Stimulated activated CD4-positive, alpha-beta T cell treated with anti-CD3 and anti-CD28 coated beads, Interleukin-1b, Interleukin-23, amount 100 ng/mL, for 24 hours (primary cell): Measurements from ENCODE around the gene FOXD4.
"Not testable (repeated sequence)": the region's sequence is repeated elsewhere in the genome, so short reads cannot be mapped to it uniquely, and the experiment has no call there.

Source experiments
- DNase-seq, 4 experiments: peaks; one replicate each; pipeline ENCODE4 v3.0.0-alpha.2; 2020; ENCODE audit warnings: low read depth in 4 of 4, low spot score in 1 of 4

The FOXD4 gene

GRCh38 chr9:117995-118467 is at the start of gene FOXD4:
FOXD4 (minus strand) TSS chr9:118417; CDS start chr9:118119, 298 bp downstream.
- DNase-seq: not testable (repeated sequence)

- not testable (repeated sequence) for DNase-seq
These were observed 41.7 kb upstream of the FOXD4 start for GRCh38 chr9:159871-160270.

DNA sequence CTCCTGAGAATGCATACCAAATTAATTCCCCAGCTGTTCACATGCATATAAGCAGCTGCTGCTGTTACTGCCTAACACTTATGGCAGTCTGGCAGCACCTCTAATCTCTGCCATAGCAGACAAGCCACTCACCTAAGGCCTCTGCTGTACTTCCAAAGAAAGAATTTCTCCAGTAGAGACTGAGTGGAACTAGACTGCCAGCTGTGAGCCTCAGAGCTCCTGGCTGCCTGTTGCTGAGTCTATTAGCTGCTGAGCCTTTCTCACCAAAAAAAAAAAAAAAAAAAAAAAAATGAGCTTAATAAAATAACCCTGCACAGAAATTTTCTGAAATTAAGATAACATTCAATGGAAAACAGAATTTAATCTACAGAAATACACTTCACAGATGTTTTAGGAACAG is 33.0 kb upstream of the FOXD4 start:
- DNase-seq: not testable (repeated sequence)

GRCh38 chr9:139880-140279 is 21.7 kb upstream of the FOXD4 start:
- not testable (repeated sequence) for DNase-seq

DNA sequence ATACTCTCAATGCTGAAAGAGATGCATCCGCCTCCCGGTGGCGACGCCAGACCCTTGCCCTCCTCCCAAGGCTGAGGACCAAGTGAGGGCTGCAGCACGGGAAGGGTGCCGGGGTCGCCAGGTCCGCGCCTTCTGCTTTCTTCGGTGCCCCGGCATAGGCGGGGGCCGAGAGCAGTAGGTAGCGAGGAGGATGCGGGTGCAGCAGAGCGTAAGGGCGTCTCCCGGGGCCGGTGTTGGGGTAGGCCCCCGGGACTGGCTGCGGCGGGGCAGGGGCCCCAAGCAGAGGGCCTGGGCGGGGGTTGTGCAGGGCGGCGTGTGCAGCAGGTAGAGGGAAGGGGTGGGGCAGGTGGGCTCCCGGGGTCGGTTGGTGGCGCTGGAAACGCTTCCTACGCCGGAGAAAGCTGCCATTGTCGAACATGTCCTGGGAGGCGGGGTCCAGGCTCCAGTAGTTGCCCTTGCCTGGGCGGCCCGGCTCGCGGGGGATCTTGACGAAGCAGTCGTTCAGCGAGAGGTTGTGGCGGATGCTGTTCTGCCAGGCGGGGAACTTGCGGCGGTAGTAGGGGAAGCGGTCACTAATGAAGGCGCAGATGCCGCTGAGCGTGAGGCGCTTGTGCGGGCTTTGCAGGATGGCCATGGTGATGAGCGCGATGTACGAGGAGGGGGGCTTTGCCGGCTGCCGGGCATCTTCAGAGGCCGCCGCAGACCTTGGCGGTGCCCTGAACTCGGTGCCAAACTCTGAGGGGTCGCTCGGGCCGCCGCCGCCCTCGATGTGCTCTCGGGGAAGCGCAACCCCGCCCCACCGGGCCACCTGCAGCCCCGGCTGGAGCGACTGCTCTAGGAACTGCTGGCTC is 848 bp downstream of the FOXD4 start:
- DNase-seq: not testable (repeated sequence)

DNA sequence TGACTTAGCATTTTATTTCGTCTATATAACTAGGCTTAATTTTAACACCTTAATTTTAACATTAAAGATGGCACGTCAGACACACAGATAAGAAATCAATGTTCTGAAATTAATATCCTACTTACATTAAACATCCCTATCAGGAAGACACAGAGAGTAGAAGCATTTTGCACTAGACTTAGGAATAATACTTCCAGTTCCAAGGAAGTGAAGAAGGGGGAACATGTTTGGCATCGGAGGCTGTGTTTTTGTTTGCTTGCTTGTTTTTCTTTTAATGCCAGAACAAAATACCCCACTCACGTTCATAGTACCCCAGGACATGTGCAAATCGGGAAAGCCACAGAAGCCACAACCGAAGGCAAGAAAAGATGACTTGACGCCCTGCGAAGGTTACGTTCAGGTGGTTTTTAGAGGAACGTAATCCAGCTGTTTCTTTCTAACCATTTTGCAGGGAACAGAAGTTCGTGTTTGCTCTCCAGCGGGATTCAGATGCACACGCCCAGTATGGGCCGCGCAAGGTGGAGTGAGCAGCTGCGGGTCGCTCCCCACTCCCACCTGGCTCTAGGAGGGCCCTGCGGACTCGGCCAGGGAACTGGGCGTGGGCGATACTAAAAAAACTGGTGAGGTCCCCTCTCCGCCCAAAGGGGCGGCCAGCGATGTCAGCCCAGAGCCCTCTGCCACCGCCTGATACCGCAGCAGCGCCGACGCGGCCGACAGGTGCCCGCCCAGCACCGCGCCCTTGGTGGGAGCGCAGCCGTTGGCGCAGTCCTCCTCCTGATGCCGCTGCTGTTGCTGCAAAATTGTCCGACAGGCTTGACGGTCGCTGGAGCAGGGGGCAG is 1.8 kb downstream of the FOXD4 start:
- DNase-seq: not testable (repeated sequence)

DNA sequence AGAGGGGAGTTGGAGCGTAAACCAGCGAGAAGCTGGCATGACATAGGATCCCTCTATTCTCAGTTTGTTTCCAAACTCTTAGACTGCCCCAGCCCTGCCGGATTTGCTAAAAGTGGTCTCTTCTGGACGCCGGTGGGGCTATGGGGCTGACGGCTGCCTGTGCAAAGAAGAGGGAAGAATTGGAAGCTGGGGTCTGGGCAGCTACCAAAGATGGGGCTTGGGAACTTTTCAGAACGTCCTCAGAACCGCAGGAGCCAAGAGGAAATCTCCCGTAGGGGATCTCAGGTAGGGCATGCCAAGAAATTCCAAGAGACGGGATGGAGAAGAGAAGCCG is 3.1 kb downstream of the FOXD4 start:
- not testable (repeated sequence) for DNase-seq

DNA sequence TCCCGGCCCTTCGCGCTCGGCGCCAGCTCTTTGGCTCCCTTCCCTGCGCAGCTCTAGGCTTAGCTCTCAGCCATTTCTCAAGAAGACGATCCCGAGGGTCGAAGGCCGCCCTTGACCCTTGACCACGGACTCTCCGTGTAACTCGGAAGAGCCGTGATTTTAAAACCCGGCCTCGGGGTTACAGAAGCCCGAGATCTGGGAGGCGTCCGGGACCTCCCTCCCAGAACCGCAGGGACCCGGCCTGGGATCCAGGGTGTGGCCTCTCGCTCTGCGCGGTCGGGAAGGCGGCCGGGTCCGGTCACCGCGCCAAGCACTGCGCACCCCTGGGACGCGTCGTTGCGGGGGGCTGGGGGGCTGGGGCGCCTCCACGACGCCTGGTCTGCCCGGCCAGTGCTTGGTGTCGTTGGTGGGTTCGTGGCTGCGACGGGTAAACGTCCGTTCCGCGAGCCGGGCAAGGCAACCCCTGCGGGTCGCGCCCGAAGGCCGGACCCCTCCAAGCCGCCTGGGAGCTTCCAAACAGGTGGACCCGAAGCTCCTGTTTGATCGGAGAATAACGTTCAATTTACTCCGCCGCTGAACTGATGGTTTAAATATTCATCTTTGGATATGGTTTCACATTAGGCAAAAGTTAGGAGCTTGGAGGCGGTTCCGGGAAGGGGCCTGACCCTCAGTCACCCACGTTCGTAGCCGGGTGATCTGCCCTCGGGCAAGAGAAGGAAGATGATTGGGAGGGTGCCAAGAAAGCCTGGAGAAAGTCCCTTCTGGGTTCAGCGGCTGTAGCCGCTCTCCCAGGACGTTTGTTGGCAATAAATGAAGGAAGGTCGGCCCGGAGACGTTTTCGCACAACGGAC is 3.7 kb downstream of the FOXD4 start:
- not testable (repeated sequence) for DNase-seq

GRCh38 chr9:113468-114266 is 4.5 kb downstream of the FOXD4 start:
- DNase-seq: not testable (repeated sequence)

DNA sequence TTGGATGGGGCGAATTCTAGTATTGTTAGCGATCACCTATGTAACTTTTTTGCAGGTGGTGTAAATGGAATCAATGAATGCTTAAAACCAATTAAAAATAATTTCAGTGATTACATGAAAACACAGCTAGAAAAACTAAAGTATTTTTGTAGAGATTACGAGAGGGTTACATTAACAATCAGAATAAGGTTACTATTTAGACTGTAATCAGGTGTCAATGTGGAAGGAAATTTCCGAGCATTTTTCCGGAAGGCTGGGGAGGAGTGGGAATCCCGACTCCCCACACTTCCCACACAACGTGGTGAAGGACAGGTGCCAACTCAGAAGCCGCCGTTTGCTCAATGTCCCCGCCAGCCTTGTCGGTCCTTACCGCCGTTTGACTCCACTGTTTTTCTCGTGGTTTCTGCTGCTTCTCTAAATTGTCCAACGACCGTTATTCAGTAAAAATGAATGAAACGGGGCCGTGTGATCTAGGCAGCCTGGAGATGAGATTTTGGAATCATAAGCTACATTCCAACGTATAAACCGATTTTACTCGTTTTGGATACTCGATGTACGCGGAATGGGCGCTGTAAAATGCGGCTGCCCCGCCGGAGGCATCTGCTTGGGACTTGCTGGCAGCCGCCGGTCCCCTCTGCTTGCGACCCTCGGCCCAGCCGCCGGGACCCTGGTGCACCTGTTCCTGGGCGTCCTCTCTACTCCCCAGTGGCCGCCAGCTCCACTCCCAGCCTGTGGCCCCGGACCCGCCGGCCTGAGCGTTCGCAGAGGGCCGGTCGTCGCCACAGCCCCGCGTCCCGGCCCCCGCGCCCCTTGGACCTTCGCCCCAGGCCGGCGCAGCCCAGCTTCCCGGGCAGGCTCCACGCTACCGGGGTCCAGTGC is 5.4 kb downstream of the FOXD4 start:
- not testable (repeated sequence) for DNase-seq

DNA sequence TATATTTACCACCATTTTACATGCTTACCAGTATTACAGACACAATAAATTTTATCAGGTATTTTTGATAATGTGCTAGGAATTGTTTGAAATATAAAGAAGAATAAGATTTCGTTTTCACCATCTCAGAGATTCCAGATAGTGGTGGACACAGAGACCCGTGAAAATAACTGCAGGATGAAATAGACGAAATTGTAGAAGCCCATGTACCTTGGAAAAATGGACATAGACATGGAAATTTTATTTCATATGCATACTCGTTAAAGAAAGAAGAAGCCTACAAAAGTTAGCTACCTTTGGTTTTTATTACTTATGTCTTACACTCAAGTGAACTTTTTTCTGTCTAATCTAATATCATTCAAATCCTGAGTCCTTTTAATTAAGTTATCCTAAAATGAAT is 7.5 kb downstream of the FOXD4 start:
- DNase-seq: not testable (repeated sequence)

- not testable (repeated sequence) for DNase-seq
These were observed 8.7 kb downstream of the FOXD4 start for GRCh38 chr9:109540-109939.

DNA sequence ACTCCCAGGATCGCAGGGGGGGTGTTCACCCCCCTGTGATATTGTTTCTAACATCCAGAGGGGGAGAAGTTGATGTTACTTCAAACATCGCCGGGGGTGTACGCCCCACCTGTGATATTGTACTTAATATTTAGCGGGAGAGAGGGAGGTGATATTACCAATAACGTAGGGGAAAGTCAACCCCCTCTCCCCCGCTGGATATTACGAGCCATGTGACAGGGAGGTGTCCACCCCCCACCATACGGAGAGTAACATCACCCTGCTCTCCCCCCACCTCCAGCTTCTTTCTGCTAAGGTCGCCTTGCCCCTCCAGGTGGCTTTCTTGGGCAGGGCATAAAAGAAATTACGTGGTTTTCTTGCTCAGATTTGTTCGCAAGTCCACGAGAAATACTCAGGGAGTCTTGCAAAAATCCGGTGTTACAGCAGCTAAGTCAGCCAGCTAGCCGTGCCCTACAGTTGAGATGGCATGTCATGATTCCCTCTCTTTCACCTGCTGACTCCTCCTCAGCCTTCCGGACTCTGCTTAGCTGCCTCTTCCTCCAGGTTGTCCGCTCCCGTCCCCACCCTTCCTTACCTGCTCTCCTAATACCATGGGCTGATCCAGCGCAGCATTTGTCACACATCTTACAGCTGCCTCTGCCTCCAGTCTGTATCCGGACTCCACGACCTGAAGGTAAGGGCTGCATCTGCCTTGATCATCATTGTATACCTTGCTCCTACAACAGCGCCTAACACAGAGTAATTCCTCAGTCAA is 9.3 kb downstream of the FOXD4 start:
- DNase-seq: not testable (repeated sequence)

DNA sequence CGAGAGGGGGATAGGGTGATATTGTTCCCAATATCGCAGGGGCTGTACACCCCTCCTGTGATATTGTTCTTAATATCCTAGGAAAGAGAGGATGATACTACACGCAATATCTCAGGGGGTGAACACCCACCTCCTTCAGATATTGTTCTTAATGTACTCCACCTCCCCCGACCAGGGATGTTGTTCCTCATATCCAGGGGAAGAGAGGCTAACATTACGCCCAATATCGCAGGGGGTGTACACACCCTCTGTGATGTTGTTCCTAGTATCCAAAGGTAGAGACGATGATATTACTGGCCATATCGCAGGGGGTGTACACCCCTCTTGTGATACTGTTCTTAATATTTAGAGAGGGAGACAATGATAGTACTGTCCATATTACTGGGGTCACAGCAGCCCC is 12.2 kb downstream of the FOXD4 start:
- not testable (repeated sequence) for DNase-seq

DNA sequence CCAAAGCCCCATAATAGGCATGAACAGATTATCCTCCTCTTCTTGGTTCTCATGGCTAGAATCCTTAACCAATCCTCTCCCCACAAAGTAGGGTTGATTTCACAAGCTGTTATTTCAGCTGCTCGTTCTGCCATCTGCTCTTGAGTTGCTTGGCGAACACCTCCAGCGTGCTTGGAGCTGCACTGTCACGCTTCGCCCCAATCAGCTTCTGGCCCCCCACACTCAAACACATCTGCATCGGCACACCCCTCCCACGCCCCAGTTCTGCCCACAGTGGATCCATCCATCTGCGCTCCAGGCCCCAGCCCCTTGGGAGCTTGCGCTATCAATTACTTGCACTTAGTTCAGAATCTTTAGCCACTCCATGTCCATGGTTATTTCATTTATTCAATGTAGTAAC is 17.8 kb downstream of the FOXD4 start:
- not testable (repeated sequence) for DNase-seq

DNA sequence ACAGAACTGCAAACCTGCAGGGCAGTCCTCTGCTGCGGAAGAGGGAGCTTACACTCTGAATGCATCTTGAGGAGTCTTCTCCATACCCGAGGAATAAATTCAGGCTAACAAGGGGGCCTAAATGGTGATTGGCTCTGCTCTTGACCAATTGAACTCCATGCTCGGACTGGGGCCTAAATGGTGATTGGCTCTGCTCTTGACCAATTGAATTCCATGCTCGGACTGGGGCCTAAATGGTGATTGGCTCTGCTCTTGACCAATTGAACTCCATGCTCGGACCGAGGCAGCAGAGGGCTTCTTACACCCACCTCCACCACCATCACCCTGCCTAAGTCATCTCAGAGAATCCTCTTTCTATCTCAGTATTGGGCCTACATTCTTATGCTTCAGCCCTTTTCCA is 18.4 kb downstream of the FOXD4 start:
- DNase-seq: not testable (repeated sequence)

GRCh38 chr9:98775-99174 is 19.4 kb downstream of the FOXD4 start:
- not testable (repeated sequence) for DNase-seq

- DNase-seq: not testable (repeated sequence)
These were observed 23.2 kb downstream of the FOXD4 start for GRCh38 chr9:94992-95391.
